HL-60 (cell line): ENCODE data around the gene SLBP.

ENCODE experiments used
- DNase-seq, 2 experiments: peaks; one replicate each; pipeline ENCODE4 v3.0.0-alpha.2; 2010 to 2020; ENCODE audit warnings: low read depth in 1 of 2, low spot score in 1 of 2
- H3K27ac ChIP-seq: fragments of 250-450 bp; sonication (Bioruptor Pico); replicated peaks from 2 replicates; pipeline ENCODE4 v1.5.1; 2020; ENCODE audit warnings: mild to moderate bottlenecking, moderate library complexity
- H3K27me3 ChIP-seq: fragments of 250-450 bp; sonication (Bioruptor Pico); 2 replicates; pipeline ENCODE4 v1.5.1; 2021; ENCODE audit warnings: mild to moderate bottlenecking, moderate library complexity; ENCODE audit not compliant: insufficient read depth, poor library complexity, severe bottlenecking
- H3K4me3 ChIP-seq: replicated peaks from 2 replicates; pipeline ENCODE4 v1.5.1; 2011; ENCODE audit warnings: mild to moderate bottlenecking, control low read depth, low read length; ENCODE audit not compliant: insufficient read depth
- GABPA ChIP-seq: IDR thresholded peaks from 2 replicates; pipeline ENCODE4 v1.6.1; 2012; ENCODE audit warnings: low read depth
- POLR2AphosphoS5 ChIP-seq: IDR thresholded peaks from 2 replicates; pipeline ENCODE4 v1.6.1; 2012; ENCODE audit warnings: low read depth
- SPI1 ChIP-seq: IDR thresholded peaks from 2 replicates; pipeline ENCODE4 v1.6.1; 2012; ENCODE audit warnings: low read depth, mild to moderate bottlenecking, borderline replicate concordance
- TF ChIP-seq, protein P1 (sequence below): IDR thresholded peaks from 2 replicates; pipeline ENCODE4 v1.6.1; 2012; ENCODE audit warnings: low read depth; ENCODE audit not compliant: insufficient replicate concordance
- TF ChIP-seq, protein P2 (sequence below): IDR thresholded peaks from one replicate; pipeline ENCODE4 v1.5.1; 2011; ENCODE audit warnings: low read length, control low read depth, inconsistent platforms; ENCODE audit not compliant: insufficient read depth

SLBP gene

DNA sequence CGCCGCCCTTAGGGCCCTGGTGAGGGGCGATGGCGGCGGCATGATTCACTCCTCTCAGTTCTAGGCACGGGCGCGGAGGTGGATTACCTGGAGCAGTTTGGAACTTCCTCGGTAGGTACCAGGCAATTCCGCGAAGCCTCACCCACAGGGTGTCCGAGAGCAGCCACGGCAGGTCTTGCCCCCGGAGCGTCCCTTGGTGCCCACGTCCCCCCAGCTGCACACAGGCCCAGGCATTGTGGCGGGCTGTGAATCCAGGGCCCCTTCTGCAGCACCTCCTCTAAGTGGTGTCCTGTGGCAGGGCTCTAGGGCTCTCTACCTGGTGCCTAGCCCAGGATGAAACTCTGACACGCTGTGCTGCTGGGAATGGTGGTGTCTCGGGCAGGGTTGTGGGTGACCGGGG, 23.1 kb upstream of the SLBP start:
- no peak overlapping the region for H3K27ac ChIP-seq

DNA sequence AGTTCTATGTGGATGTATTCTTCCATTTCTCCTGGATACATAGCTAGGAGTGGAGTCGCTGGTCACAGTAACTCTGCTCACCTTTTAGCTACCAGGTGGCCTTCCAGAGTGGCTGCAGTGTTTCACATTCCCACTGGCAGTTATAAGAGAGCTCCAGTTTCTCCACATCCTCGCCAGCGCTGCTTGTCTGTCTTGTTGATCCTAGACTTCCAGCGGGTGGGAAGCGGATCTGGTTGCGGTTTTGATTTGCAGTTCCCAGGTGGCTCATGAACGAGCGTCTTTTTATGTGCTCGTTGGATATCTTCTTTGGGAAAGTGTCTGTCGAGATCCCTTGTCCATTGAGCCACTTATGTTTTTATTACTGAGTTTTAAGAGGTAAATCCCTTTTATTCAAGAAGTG, 20.8 kb upstream of the SLBP start:
- Histone ChIP-seq H3K4me3 (no peak overlapping the region), H3K27ac (no peak overlapping the region), H3K27me3 (no peaks in the 10 kb centered on the region)
- TF ChIP-seq, protein P1, sequence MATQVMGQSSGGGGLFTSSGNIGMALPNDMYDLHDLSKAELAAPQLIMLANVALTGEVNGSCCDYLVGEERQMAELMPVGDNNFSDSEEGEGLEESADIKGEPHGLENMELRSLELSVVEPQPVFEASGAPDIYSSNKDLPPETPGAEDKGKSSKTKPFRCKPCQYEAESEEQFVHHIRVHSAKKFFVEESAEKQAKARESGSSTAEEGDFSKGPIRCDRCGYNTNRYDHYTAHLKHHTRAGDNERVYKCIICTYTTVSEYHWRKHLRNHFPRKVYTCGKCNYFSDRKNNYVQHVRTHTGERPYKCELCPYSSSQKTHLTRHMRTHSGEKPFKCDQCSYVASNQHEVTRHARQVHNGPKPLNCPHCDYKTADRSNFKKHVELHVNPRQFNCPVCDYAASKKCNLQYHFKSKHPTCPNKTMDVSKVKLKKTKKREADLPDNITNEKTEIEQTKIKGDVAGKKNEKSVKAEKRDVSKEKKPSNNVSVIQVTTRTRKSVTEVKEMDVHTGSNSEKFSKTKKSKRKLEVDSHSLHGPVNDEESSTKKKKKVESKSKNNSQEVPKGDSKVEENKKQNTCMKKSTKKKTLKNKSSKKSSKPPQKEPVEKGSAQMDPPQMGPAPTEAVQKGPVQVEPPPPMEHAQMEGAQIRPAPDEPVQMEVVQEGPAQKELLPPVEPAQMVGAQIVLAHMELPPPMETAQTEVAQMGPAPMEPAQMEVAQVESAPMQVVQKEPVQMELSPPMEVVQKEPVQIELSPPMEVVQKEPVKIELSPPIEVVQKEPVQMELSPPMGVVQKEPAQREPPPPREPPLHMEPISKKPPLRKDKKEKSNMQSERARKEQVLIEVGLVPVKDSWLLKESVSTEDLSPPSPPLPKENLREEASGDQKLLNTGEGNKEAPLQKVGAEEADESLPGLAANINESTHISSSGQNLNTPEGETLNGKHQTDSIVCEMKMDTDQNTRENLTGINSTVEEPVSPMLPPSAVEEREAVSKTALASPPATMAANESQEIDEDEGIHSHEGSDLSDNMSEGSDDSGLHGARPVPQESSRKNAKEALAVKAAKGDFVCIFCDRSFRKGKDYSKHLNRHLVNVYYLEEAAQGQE, result no peak
- TF ChIP-seq POLR2AphosphoS5 (no peak), SPI1 (no peak), GABPA (no peak)
- TF ChIP-seq, protein P2, sequence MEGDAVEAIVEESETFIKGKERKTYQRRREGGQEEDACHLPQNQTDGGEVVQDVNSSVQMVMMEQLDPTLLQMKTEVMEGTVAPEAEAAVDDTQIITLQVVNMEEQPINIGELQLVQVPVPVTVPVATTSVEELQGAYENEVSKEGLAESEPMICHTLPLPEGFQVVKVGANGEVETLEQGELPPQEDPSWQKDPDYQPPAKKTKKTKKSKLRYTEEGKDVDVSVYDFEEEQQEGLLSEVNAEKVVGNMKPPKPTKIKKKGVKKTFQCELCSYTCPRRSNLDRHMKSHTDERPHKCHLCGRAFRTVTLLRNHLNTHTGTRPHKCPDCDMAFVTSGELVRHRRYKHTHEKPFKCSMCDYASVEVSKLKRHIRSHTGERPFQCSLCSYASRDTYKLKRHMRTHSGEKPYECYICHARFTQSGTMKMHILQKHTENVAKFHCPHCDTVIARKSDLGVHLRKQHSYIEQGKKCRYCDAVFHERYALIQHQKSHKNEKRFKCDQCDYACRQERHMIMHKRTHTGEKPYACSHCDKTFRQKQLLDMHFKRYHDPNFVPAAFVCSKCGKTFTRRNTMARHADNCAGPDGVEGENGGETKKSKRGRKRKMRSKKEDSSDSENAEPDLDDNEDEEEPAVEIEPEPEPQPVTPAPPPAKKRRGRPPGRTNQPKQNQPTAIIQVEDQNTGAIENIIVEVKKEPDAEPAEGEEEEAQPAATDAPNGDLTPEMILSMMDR, result no peak
- DNase-seq, result no peak

More for the DNA sequence above, 23.1 kb upstream of the SLBP start:
- Histone ChIP-seq H3K27me3 (no peaks in the 10 kb centered on the region), H3K4me3 (no peak overlapping the region)
- TF ChIP-seq, protein P1, result no peak
- peak; percentile 9; the same call in 1 of the 2 replicates for TF ChIP-seq POLR2AphosphoS5
- no peak for DNase-seq

DNA sequence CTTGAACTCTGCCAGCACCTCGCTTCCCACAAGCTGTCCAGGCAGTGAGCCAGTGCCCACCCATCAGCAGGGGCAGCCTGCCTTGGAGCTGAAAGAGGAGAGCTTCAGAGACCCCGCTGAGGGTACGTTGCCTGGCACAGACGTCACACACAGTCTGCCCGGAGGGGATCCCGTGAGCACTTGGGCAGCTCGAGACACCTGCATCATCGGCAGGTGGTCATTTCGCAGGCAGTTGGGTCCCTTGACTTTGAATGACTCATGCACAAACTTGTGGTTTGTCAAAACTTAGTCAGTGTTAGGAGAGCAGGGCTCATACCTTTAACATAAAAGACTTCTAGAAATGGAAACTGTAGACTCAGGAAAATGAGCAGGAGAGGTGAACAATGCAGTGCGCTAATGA, 19.1 kb upstream of the SLBP start:
- H3K4me3 ChIP-seq, result no peak overlapping the region
- H3K27ac ChIP-seq, result no peak overlapping the region
- DNase-seq, result no peak
- TF ChIP-seq SPI1, result no peak
- TF ChIP-seq POLR2AphosphoS5, result no peak
- TF ChIP-seq GABPA, result no peak
- TF ChIP-seq, protein P1, result no peak
- TF ChIP-seq, protein P2, result no peak
- H3K27me3 ChIP-seq, result no peaks in the 10 kb centered on the region
